Fibroblast of skin of right biceps (primary cell): Measurements from ENCODE around the gene KIF6.

Experiments used
- DNase-seq: peaks from one replicate; pipeline ENCODE4 v3.0.0-alpha.2; 2013

Gene KIF6

GRCh38 chr6:39366931-39367618, 358.1 kb downstream of the KIF6 start:
- peak; percentile 30 for DNase-seq

- DNase-seq: peak; percentile 82
Measured at GRCh38 chr6:39365281-39366074, 359.7 kb downstream of the KIF6 start.

GRCh38 chr6:39363280-39363679, 361.9 kb downstream of the KIF6 start:
- DNase-seq: no peak

- peak; percentile 63 for DNase-seq
Measured at GRCh38 chr6:39362487-39362865, 362.7 kb downstream of the KIF6 start.

GRCh38 chr6:39361657-39362486, 363.3 kb downstream of the KIF6 start:
- DNase-seq: peak; percentile 64

- no peak for DNase-seq
Measured at GRCh38 chr6:39360378-39360777, 364.8 kb downstream of the KIF6 start.

- peak; percentile 59 for DNase-seq
Measured at GRCh38 chr6:39357998-39358686, 367.1 kb downstream of the KIF6 start.

- DNase-seq: no peak
Measured at GRCh38 chr6:39353698-39354315, 371.4 kb downstream of the KIF6 start.

GRCh38 chr6:39350723-39351505, 374.3 kb downstream of the KIF6 start:
- no peak for DNase-seq

- DNase-seq: no peak
Measured at GRCh38 chr6:39348740-39349139, 376.5 kb downstream of the KIF6 start.

GRCh38 chr6:39347906-39348585, 377.2 kb downstream of the KIF6 start:
- peak; percentile 47 for DNase-seq

- DNase-seq: no peak
Measured at GRCh38 chr6:39347206-39347605, 378.0 kb downstream of the KIF6 start.

- no peak for DNase-seq
Measured at GRCh38 chr6:39344821-39345280, 380.4 kb downstream of the KIF6 start.

GRCh38 chr6:39343396-39343870, 381.8 kb downstream of the KIF6 start:
- DNase-seq: no peak

- no peak for DNase-seq
Measured at GRCh38 chr6:39342692-39343395, 382.4 kb downstream of the KIF6 start.

- DNase-seq: no peak
Measured at GRCh38 chr6:39341937-39342336, 383.3 kb downstream of the KIF6 start.

- DNase-seq: no peak
Measured at GRCh38 chr6:39341352-39341751, 383.9 kb downstream of the KIF6 start.

GRCh38 chr6:39339868-39340550, 385.2 kb downstream of the KIF6 start:
- no peak for DNase-seq

- DNase-seq: no peak
Measured at GRCh38 chr6:39339096-39339867, 385.9 kb downstream of the KIF6 start.
